ENCODE data around the gene PKMYT1.

PKMYT1 gene

DNA sequence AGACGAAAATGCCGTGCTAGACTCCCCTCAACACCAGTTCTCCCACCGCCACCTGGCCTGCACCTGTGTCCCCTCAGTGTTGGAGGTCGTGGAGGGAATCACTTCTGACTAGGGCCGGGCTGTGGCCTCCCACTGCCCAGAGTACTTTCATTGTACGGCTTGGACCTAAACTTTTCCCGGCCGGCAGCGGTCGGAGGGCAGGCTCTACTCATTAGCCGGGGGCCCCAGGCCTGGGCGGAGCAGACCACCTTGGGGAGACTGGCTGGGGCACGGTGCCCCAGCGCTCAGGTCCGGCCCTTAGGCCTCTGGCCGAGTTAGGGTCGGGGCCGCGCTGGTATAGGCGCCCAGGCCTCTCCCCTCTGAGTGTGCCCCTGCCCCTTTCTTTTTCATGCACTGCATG, 37.1 kb upstream of the PKMYT1 start:
- no peaks in the 10 kb centered on the region for H3K27me3 ChIP-seq (ENCODE audit: control insufficient read depth, insufficient read depth, low read length)
- peaks cover 20% of the 10 kb centered on the region for H3K36me3 ChIP-seq (ENCODE audit: control insufficient read depth, insufficient read depth, low read length)
- H3K9me3 ChIP-seq (ENCODE audit: control insufficient read depth, insufficient read depth, low read length), result no peaks in the 10 kb centered on the region
- peak overlapping the region; percentile 96 for H3K9ac ChIP-seq (ENCODE audit: low read depth, low read length)
- peaks cover 41% of the 10 kb centered on the region for H3K4me1 ChIP-seq (ENCODE audit: control insufficient read depth, insufficient read depth, low read length)
- H3K4me3 ChIP-seq (ENCODE audit: low read depth, low read length), result peak overlapping the region; percentile 97
- H3K27ac ChIP-seq (ENCODE audit: low read depth, low read length), result peak overlapping the region; percentile 99

DNA sequence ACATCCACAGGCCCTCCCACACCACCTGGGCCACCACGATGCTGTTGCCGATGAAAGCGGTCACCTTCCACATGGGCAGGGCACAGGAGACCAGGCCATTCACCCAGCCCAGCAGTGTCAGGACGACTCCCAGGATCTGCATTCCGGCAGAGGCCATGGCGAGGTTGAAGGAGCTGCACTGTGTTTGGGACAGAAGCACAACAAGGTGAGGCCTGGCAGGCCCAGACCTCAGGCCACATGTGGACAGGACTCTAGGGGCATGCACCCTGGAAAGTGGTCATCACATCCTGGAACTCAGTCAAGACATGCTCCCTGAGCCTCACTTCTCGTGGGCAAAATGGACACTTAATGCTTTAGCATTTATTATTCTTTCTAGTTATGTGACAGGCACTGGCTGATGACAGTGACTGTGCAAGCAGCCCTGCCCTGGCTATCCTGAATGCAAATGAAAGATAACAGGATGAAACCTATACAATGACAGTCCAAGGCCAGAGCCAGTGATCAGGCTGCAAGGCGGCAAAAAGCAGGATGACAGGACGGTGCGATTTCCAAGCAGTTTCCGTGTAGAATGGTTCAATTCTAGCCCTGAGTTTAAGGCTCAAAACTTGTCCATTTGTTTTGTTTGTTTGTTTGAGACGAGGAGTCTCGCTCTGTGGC, 35.7 kb upstream of the PKMYT1 start:
- Histone ChIP-seq H3K9ac (ENCODE audit: low read depth, low read length) (no peak overlapping the region), H3K4me1 (ENCODE audit: control insufficient read depth, insufficient read depth, low read length) (peaks cover 44% of the 10 kb centered on the region), H3K27ac (ENCODE audit: low read depth, low read length) (no peak overlapping the region), H3K27me3 (ENCODE audit: control insufficient read depth, insufficient read depth, low read length) (0 out of 2 replicates have a peak, but pooled peaks cover 7% of the 10 kb centered on the region), H3K36me3 (ENCODE audit: control insufficient read depth, insufficient read depth, low read length) (peaks cover 17% of the 10 kb centered on the region), H3K9me3 (ENCODE audit: control insufficient read depth, insufficient read depth, low read length) (no peaks in the 10 kb centered on the region), H3K4me3 (ENCODE audit: low read depth, low read length) (peak overlapping the region; percentile 18)

DNA sequence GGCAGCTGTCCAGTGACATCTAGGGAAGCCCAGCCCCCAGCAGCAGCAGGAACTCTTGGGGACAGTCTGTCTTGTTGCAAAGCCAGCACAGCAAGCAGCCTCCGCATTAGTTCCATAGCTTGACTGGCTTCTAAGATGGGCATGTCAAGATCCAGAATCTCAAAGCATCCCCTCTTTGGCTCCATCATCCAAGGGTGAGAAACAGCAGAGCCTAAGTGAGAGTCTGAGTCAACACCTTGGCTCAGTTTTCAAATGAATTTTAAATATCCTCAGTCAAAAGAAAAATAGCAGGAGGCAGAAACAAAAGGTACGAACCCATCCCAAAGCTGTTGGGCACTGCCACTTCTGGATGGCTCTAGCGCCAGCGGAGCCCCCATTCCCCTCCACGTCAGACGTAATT, 34.7 kb upstream of the PKMYT1 start:
- peaks cover 52% of the 10 kb centered on the region for H3K4me1 ChIP-seq (ENCODE audit: control insufficient read depth, insufficient read depth, low read length)
- H3K4me3 ChIP-seq (ENCODE audit: low read depth, low read length), result no peak overlapping the region
- H3K27me3 ChIP-seq (ENCODE audit: control insufficient read depth, insufficient read depth, low read length), result 0 out of 2 replicates have a peak, but pooled peaks cover 7% of the 10 kb centered on the region
- no peaks in the 10 kb centered on the region for H3K9me3 ChIP-seq (ENCODE audit: control insufficient read depth, insufficient read depth, low read length)
- no peak overlapping the region for H3K9ac ChIP-seq (ENCODE audit: low read depth, low read length)
- peaks cover 17% of the 10 kb centered on the region for H3K36me3 ChIP-seq (ENCODE audit: control insufficient read depth, insufficient read depth, low read length)
- H3K27ac ChIP-seq (ENCODE audit: low read depth, low read length), result no peak overlapping the region

DNA sequence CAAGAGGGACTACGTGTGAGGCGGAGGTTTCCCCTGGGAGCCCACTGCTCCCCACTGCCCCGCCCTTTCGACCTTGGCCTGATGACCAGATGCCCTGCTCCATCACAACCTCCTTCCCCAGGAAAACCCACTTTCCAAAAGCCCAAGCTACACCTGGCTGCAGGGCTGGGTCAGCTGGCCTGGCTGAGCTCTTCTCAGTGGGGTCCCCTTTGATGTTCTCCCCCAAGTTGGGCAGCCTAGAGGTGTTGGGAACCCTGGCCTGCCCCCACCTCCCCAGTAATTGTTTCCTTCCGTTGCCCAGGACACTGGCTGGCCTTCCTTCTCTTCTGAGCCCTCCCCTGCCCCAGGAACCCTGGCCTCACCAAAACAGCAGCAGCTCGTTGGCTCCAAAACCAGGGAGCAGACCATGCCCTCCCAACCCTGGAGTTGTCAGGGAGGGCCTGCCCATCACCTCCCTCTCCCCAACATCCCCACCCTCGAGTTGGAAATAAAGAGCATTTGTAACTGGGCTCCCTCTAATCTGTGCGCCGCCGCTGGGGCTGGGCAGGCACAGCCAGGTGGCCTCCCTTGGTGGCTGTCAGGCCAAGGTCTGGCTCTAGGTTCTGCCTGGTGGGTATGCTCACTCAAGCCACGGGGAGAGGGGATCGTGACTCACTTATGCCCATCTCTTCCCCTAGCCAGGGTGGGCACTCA, 33.9 kb upstream of the PKMYT1 start:
- Histone ChIP-seq H3K4me1 (ENCODE audit: control insufficient read depth, insufficient read depth, low read length) (peaks cover 59% of the 10 kb centered on the region), H3K36me3 (ENCODE audit: control insufficient read depth, insufficient read depth, low read length) (peaks cover 17% of the 10 kb centered on the region), H3K9me3 (ENCODE audit: control insufficient read depth, insufficient read depth, low read length) (no peaks in the 10 kb centered on the region), H3K27ac (ENCODE audit: low read depth, low read length) (no peak overlapping the region), H3K4me3 (ENCODE audit: low read depth, low read length) (no peak overlapping the region), H3K9ac (ENCODE audit: low read depth, low read length) (no peak overlapping the region), H3K27me3 (ENCODE audit: control insufficient read depth, insufficient read depth, low read length) (0 out of 2 replicates have a peak, but pooled peaks cover 7% of the 10 kb centered on the region)

DNA sequence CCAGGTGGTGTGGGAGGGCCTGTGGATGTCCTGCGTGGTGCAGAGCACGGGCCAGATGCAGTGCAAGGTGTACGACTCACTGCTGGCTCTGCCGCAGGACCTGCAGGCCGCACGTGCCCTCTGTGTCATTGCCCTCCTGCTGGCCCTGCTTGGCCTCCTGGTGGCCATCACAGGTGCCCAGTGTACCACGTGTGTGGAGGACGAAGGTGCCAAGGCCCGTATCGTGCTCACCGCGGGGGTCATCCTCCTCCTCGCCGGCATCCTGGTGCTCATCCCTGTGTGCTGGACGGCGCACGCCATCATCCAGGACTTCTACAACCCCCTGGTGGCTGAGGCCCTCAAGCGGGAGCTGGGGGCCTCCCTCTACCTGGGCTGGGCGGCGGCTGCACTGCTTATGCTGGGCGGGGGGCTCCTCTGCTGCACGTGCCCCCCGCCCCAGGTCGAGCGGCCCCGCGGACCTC, 33.3 kb upstream of the PKMYT1 start:
- Histone ChIP-seq H3K36me3 (ENCODE audit: control insufficient read depth, insufficient read depth, low read length) (peaks cover 17% of the 10 kb centered on the region), H3K4me1 (ENCODE audit: control insufficient read depth, insufficient read depth, low read length) (peaks cover 65% of the 10 kb centered on the region), H3K4me3 (ENCODE audit: low read depth, low read length) (no peak overlapping the region), H3K9ac (ENCODE audit: low read depth, low read length) (no peak overlapping the region), H3K27ac (ENCODE audit: low read depth, low read length) (no peak overlapping the region), H3K9me3 (ENCODE audit: control insufficient read depth, insufficient read depth, low read length) (no peaks in the 10 kb centered on the region), H3K27me3 (ENCODE audit: control insufficient read depth, insufficient read depth, low read length) (0 out of 2 replicates have a peak, but pooled peaks cover 7% of the 10 kb centered on the region)

DNA sequence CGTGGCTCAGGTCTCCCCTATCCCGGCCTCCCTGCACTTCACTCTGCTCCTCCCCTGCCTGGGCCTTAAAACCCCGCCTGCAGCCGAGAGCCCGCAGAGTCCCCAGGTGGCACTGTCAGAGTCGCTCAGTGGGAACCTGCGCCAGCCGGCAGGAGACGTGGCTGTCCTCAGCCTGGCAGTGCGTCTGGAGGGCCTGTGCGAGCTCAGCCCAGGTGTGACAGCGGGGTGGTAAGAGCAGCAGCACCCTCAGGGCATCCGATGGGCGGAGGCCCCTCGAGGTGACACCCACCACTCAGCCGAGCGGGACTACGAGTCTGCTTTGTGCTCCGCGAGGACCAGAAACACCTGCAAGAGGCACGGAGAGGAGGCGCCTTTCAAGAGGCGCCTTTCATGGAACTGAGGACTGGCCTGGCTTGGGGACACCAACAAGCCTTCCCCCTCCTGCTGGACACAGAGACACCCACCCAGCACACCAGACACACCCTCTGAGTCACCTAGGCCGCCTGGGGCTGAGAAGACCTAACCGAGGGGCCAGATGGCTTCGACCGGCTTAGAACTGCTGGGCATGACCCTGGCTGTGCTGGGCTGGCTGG, 32.7 kb upstream of the PKMYT1 start, which contains the start of gene CLDN9:
CLDN9 (plus strand) TSS at position 96 of the 593 bp plus-strand sequence; CDS start at position 536, 440 bp downstream.
- peaks cover 66% of the 10 kb centered on the region for H3K4me1 ChIP-seq (ENCODE audit: control insufficient read depth, insufficient read depth, low read length)
- H3K27me3 ChIP-seq (ENCODE audit: control insufficient read depth, insufficient read depth, low read length), result 0 out of 2 replicates have a peak, but pooled peaks cover 7% of the 10 kb centered on the region
- H3K9ac ChIP-seq (ENCODE audit: low read depth, low read length), result no peak within 1 kb of the TSS
- H3K4me3 ChIP-seq (ENCODE audit: low read depth, low read length), result peak within 1 kb of the TSS; percentile 51
- peaks cover 17% of the 10 kb centered on the region for H3K36me3 ChIP-seq (ENCODE audit: control insufficient read depth, insufficient read depth, low read length)
- H3K27ac ChIP-seq (ENCODE audit: low read depth, low read length), result peak within 1 kb of the TSS; percentile 44
- no peaks in the 10 kb centered on the region for H3K9me3 ChIP-seq (ENCODE audit: control insufficient read depth, insufficient read depth, low read length)

DNA sequence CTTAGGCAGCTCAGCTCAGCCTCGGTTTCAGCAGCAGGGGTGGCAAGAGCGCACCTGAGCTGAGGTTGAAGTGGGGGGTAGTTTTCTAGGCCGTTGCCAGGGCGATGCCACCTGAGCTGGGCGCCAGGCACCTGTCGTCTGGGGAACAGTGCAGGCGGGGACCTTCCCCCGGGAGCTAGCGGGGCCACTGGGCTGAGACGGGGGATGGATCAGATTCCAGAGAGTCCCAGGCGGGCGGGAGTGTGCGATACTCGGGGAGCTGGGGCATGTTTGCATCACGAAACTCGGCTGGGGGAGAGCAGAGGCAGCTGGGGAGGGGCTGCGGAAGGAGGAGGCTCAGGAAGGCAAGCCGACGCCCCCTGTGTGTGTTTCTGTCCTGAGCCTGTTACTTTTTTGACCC, 32.0 kb upstream of the PKMYT1 start:
- Histone ChIP-seq H3K27ac (ENCODE audit: low read depth, low read length) (peak overlapping the region; percentile 44), H3K36me3 (ENCODE audit: control insufficient read depth, insufficient read depth, low read length) (peaks cover 17% of the 10 kb centered on the region), H3K27me3 (ENCODE audit: control insufficient read depth, insufficient read depth, low read length) (0 out of 2 replicates have a peak, but pooled peaks cover 7% of the 10 kb centered on the region), H3K4me1 (ENCODE audit: control insufficient read depth, insufficient read depth, low read length) (peaks cover 73% of the 10 kb centered on the region), H3K9me3 (ENCODE audit: control insufficient read depth, insufficient read depth, low read length) (no peaks in the 10 kb centered on the region), H3K9ac (ENCODE audit: low read depth, low read length) (no peak overlapping the region), H3K4me3 (ENCODE audit: low read depth, low read length) (peak overlapping the region; percentile 51)

DNA sequence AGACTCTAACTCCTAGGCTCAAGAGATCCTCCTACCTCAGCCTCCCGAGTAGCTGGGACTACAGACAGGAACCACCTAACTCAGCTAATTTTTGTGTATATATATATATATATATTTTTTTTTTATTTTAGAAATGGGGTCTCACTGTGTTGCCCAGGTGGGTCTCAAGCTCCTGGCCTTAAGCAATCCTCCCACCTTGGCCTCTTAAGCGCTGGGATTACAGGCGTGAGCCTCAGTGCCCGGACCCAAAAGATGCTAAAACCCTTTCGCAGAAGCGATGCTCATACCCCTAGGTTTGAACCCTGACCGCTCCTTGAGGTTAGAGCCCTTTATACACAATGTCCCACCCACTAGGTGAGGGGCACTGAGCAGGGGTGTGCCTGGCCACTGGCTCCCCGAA, 30.3 kb upstream of the PKMYT1 start:
- H3K27ac ChIP-seq (ENCODE audit: low read depth, low read length), result peak overlapping the region; percentile 98
- H3K9ac ChIP-seq (ENCODE audit: low read depth, low read length), result no peak overlapping the region
- H3K9me3 ChIP-seq (ENCODE audit: control insufficient read depth, insufficient read depth, low read length), result no peaks in the 10 kb centered on the region
- H3K4me3 ChIP-seq (ENCODE audit: low read depth, low read length), result peak overlapping the region; percentile 52; the same call in 1 of the 2 replicates
- peaks cover 81% of the 10 kb centered on the region for H3K4me1 ChIP-seq (ENCODE audit: control insufficient read depth, insufficient read depth, low read length)
- 0 out of 2 replicates have a peak, but pooled peaks cover 7% of the 10 kb centered on the region for H3K27me3 ChIP-seq (ENCODE audit: control insufficient read depth, insufficient read depth, low read length)
- H3K36me3 ChIP-seq (ENCODE audit: control insufficient read depth, insufficient read depth, low read length), result peaks cover 9% of the 10 kb centered on the region

DNA sequence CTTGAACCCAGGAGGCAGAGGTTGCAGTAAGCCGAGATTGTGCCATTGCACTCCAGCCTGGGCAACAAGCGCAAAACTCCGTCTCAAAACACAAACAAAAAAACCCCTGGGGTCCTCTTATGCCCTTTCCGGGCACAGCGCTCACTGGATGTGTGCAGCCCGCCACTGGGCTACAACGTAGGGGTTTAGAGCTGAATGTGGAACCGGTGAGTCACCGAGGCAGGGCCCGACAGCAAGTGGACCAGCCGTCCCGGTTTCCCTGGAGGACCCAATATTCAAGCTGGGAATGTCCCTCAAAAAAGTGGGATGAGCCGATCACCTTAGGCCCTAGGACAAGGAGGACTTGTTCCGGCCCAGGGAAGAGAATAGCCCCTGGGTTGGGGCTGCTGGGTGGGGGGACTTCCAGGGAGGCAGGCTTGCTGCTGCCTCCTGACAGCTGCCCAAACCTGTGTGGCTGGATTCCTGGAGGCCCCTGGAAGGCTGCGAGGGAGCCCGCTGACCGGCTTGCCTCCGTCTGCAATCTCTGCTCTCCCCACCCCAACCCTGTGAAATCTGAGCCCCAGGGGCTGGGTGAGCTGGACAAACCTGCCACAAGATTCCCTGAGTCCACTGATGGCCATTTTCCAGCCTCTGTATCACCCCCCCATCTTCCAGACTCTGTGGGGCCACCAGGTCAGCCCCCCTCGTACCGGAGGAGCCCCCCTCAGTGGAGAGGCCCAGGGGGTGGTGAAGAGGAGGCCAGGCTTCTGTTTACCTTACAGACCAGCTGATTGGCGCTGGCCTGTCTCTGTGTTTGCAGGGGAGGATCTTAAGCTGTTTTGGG, 29.5 kb upstream of the PKMYT1 start:
- no peaks in the 10 kb centered on the region for H3K9me3 ChIP-seq (ENCODE audit: control insufficient read depth, insufficient read depth, low read length)
- H3K27me3 ChIP-seq (ENCODE audit: control insufficient read depth, insufficient read depth, low read length), result 0 out of 2 replicates have a peak, but pooled peaks cover 7% of the 10 kb centered on the region
- H3K9ac ChIP-seq (ENCODE audit: low read depth, low read length), result peak overlapping the region; percentile 60
- peaks cover 1% of the 10 kb centered on the region for H3K36me3 ChIP-seq (ENCODE audit: control insufficient read depth, insufficient read depth, low read length)
- H3K4me3 ChIP-seq (ENCODE audit: low read depth, low read length), result peak overlapping the region; percentile 52
- peak overlapping the region; percentile 98 for H3K27ac ChIP-seq (ENCODE audit: low read depth, low read length)
- H3K4me1 ChIP-seq (ENCODE audit: control insufficient read depth, insufficient read depth, low read length), result peaks cover 76% of the 10 kb centered on the region

DNA sequence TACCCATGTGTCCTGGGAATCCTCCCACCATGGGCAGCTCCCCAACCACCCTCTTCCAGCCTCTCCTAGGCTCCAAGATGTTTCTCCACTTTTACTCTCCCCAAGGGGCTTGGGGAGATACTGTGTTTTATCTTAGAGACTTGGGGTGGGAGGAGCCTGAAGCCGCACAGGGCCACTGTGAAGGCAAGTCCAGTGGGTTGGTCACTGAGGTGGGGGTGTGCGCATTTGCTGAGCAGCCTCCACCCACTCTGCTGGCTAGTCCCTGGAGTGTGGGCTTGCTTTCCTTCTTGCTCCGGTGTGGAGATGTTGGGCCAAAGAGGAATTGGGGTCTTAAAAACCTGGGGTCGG, 28.4 kb upstream of the PKMYT1 start:
- H3K27ac ChIP-seq (ENCODE audit: low read depth, low read length), result peak overlapping the region; percentile 98
- H3K4me3 ChIP-seq (ENCODE audit: low read depth, low read length), result peak overlapping the region; percentile 41; the same call in 1 of the 2 replicates
- H3K4me1 ChIP-seq (ENCODE audit: control insufficient read depth, insufficient read depth, low read length), result peaks cover 67% of the 10 kb centered on the region
- peak overlapping the region; percentile 30; the same call in 1 of the 2 replicates for H3K9ac ChIP-seq (ENCODE audit: low read depth, low read length)
- no peaks in the 10 kb centered on the region for H3K9me3 ChIP-seq (ENCODE audit: control insufficient read depth, insufficient read depth, low read length)
- H3K27me3 ChIP-seq (ENCODE audit: control insufficient read depth, insufficient read depth, low read length), result 0 out of 2 replicates have a peak, but pooled peaks cover 7% of the 10 kb centered on the region
- no peaks in the 10 kb centered on the region; the same call in 1 of the 2 replicates for H3K36me3 ChIP-seq (ENCODE audit: control insufficient read depth, insufficient read depth, low read length)

Data from HUES48 (cell line).